ENCODE results near the gene PRKCZ.

DNA sequence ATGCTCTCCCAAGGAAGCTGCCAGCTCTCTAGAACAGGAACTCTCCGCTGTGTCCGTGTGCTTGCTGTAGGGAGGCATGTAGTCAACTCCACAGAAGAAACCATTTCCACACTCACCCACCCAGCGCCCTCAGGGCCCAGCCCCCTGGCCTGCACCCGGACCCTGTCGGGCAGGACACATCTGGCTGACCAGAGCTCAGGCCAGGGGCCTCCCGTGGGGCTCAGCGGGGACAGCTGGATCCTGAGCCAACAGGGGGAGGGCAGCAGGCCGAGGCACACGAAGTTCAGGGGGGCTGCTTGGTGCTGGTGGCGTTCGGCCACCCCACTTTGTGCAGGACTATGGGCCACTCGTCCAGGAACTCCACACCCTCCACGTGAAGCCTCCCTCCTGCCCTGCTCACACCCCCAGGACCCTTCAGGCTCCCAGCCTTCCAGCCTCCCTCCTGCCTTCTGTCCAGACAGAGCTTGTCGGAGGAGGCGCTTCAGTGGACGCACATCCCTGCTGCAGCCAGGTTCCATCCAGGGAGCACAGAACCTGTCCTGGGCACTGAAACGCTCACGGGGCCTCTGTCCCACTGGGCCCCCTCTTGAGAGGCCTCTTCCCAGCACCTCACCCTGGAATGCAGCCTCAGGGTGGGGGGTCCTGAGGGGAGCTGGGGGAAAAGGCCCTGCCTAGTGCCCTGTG is 159.3 kb downstream of the PRKCZ start:
- TF ChIP-seq, protein P1, sequence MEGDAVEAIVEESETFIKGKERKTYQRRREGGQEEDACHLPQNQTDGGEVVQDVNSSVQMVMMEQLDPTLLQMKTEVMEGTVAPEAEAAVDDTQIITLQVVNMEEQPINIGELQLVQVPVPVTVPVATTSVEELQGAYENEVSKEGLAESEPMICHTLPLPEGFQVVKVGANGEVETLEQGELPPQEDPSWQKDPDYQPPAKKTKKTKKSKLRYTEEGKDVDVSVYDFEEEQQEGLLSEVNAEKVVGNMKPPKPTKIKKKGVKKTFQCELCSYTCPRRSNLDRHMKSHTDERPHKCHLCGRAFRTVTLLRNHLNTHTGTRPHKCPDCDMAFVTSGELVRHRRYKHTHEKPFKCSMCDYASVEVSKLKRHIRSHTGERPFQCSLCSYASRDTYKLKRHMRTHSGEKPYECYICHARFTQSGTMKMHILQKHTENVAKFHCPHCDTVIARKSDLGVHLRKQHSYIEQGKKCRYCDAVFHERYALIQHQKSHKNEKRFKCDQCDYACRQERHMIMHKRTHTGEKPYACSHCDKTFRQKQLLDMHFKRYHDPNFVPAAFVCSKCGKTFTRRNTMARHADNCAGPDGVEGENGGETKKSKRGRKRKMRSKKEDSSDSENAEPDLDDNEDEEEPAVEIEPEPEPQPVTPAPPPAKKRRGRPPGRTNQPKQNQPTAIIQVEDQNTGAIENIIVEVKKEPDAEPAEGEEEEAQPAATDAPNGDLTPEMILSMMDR (IDR thresholded peaks at IDR 0.05; ENCODE audit: low read depth, low read length), result no peak
- no peak for TF ChIP-seq POLR2A (IDR thresholded peaks at IDR 0.05; ENCODE audit: extremely low read depth, insufficient read length)
- TF ChIP-seq MYC (IDR thresholded peaks at IDR 0.05; ENCODE audit: low read depth, low read length), result no peak
- TF ChIP-seq, protein P2, sequence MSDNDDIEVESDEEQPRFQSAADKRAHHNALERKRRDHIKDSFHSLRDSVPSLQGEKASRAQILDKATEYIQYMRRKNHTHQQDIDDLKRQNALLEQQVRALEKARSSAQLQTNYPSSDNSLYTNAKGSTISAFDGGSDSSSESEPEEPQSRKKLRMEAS (IDR thresholded peaks at IDR 0.05; ENCODE audit: low read depth, low read length), result no peak

All from NB4 (cell line).